CD14-positive monocyte (primary cell): ENCODE measurements around the gene RPS24. TPM values are rescaled to one million over a fixed set of nuclear protein-coding genes. Genes with fewer than 3 reads are reported as not detected.

Experiments
- DNase-seq, 3 donors: peaks; one replicate each; pipeline ENCODE4 v3.0.0-alpha.2; 2011 to 2022
- H2AFZ ChIP-seq: 2 replicates; pipeline ENCODE4 v1.6.0; 2012; ENCODE audit warnings: mild to moderate bottlenecking, low read depth, low read length, inconsistent platforms; ENCODE audit not compliant: insufficient read depth, poor library complexity, severe bottlenecking
- H3K27ac ChIP-seq, 2 donors: 1 replicate in 1 of 2; 2 replicates in 1 of 2; pipeline ENCODE4 v1.5.1; 2012 to 2013; ENCODE audit warnings: low read length in 2 of 2, control low read depth in 1 of 2, inconsistent platforms in 1 of 2, low read depth in 1 of 2, mild to moderate bottlenecking in 1 of 2
- H3K27me3 ChIP-seq, 2 donors: one replicate each; pipeline versions ENCODE4 v1.6.0 to v1.6.1; 2011 to 2013; ENCODE audit warnings: low read length in 2 of 2; ENCODE audit not compliant: control insufficient read depth in 2 of 2, insufficient read depth in 2 of 2
- H3K36me3 ChIP-seq, 2 donors: replicated peaks in 1 of 2; 1 replicate in 1 of 2; 2 replicates in 1 of 2; pipeline versions ENCODE4 v1.5.1 to v1.6.1; 2012 to 2013; ENCODE audit warnings: low read length in 2 of 2, control low read depth in 1 of 2, inconsistent platforms in 1 of 2, mild to moderate bottlenecking in 1 of 2; ENCODE audit not compliant: insufficient read depth in 2 of 2, control insufficient read depth in 1 of 2
- H3K4me1 ChIP-seq, 2 donors: 1 replicate in 1 of 2; 2 replicates in 1 of 2; pipeline versions ENCODE4 v1.5.1 to v1.6.1; 2012 to 2013; ENCODE audit warnings: low read length in 2 of 2, control low read depth in 1 of 2, inconsistent platforms in 1 of 2, mild to moderate bottlenecking in 1 of 2, moderate library complexity in 1 of 2; ENCODE audit not compliant: insufficient read depth in 2 of 2, control insufficient read depth in 1 of 2
- H3K4me2 ChIP-seq: replicated peaks from 2 replicates; pipeline ENCODE3; 2012; ENCODE audit warnings: low read length, moderate library complexity, mild to moderate bottlenecking; ENCODE audit not compliant: poor library complexity, severe bottlenecking; ENCODE audit errors: extremely low read depth
- H3K4me3 ChIP-seq, 3 experiments: fragments of 200-600 bp in 1 of 3; sonication (generic) in 1 of 3; replicated peaks in 1 of 3; 1 replicate in 2 of 3; 2 replicates in 1 of 3; pipeline ENCODE4 v1.5.1; 2011 to 2013; ENCODE audit warnings: low read length in 3 of 3, mild to moderate bottlenecking in 3 of 3, control low read depth in 2 of 3, low read depth in 2 of 3, inconsistent platforms in 1 of 3, moderate library complexity in 1 of 3
- H3K79me2 ChIP-seq: 2 replicates; pipeline ENCODE4 v1.6.0; 2012; ENCODE audit warnings: mild to moderate bottlenecking, control low read depth, inconsistent platforms, low read length, moderate library complexity; ENCODE audit not compliant: insufficient read depth
- H3K9ac ChIP-seq: 2 replicates; pipeline ENCODE4 v1.6.0; 2017; ENCODE audit warnings: low read length, mild to moderate bottlenecking; ENCODE audit not compliant: insufficient read depth, poor library complexity, severe bottlenecking
- H3K9me3 ChIP-seq, 2 donors: replicated peaks in 1 of 2; 1 replicate in 1 of 2; 2 replicates in 1 of 2; pipeline versions ENCODE4 v1.5.1 to v1.6.1; 2012 to 2013; ENCODE audit warnings: low read length in 2 of 2, control low read depth in 1 of 2; ENCODE audit not compliant: control insufficient read depth in 1 of 2, insufficient read depth in 1 of 2
- H4K20me1 ChIP-seq: 2 replicates; pipeline ENCODE4 v1.6.0; 2012; ENCODE audit warnings: mild to moderate bottlenecking, low read length, control low read depth, moderate library complexity; ENCODE audit not compliant: insufficient read depth
- H3K27ac Mint-ChIP-seq, 7 donors: one replicate each; pipeline ENCODE4 v1.8.0; 2020; ENCODE audit warnings: mild to moderate bottlenecking in 7 of 7, mixed read lengths in 7 of 7, moderate library complexity in 6 of 7, inconsistent platforms in 2 of 7
- H3K27me3 Mint-ChIP-seq, 3 donors: one replicate each; pipeline ENCODE4 v1.8.0; 2021 to 2022; ENCODE audit warnings: low read depth in 3 of 3, mild to moderate bottlenecking in 3 of 3, mixed read lengths in 3 of 3, moderate library complexity in 3 of 3, inconsistent platforms in 1 of 3
- H3K36me3 Mint-ChIP-seq, 2 donors: one replicate each; pipeline ENCODE4 v1.8.0; 2020; ENCODE audit warnings: mixed read lengths in 2 of 2, inconsistent platforms in 1 of 2, mild to moderate bottlenecking in 1 of 2
- H3K4me1 Mint-ChIP-seq: one replicate; pipeline ENCODE4 v1.8.0; 2020; ENCODE audit warnings: mild to moderate bottlenecking, mixed read lengths
- H3K4me3 Mint-ChIP-seq, 2 donors: one replicate each; pipeline ENCODE4 v1.8.0; 2020; ENCODE audit warnings: mild to moderate bottlenecking in 2 of 2, mixed read lengths in 2 of 2, moderate library complexity in 1 of 2
- H3K9me3 Mint-ChIP-seq, 7 donors: one replicate each; pipeline ENCODE4 v1.8.0; 2020 to 2022; ENCODE audit warnings: mixed read lengths in 7 of 7, mild to moderate bottlenecking in 6 of 7, moderate library complexity in 6 of 7, inconsistent platforms in 2 of 7
- WGBS: methylation state at CpG from one replicate; pipeline ENCODE4 v1.1.5; 2013; ENCODE audit warnings: missing lambda C conversion rate; ENCODE audit not compliant: insufficient coverage; 5-methylcytosine and 5-hydroxymethylcytosine counted together
- intact Hi-C, 2 donors: fragments of 100-400 bp; cut with micrococcal nuclease; formaldehyde crosslinking; loops; one replicate each; pipeline versions ENCODE4 v1.15.0 to v1.15.1; 2023
- polyA plus RNA-seq, 3 donors: library from polyadenylated mRNA; depleted of rRNA in 1 of 3; unstranded in 2 of 3; stranded (reverse) in 1 of 3; fragments of 300-500 nt in 2 of 3; fragments of >200 nt in 1 of 3; fragmentation: Illumina TruSeq in 2 of 3; gene quantifications; 1 replicate in 2 of 3; 2 replicates in 1 of 3; pipeline ENCODE4 v1.2.3, GENCODE V29; 2012 to 2021
- TF ChIP-seq, protein P1 (sequence below): fragments of 200-600 bp; IDR thresholded peaks from one replicate; pipeline ENCODE4 v1.8.0; 2022; ENCODE audit warnings: antibody characterized with exemption, mild to moderate bottlenecking

The RPS24 gene
- polyA plus RNA-seq, 3 donors: 801 to 2,073 (median 840) TPM

DNA sequence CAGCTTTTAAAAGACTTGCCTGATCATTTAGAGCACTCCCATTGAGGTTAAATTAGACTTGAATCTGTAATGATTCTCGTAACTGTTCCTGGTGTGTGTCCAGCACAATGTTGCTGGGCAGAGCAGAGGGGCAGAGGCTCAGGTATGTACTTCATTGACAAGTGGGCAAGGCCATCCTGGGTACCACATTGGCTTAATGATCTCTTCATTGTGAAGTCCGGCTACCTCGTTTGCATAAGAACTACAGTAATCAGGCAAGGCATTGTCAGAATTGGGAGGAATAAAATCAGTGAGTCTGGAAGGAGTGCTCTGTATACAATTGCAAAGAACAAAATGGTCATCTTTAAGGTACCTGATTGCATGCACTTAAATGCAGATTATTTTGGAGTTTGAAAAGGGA is 6.1 kb downstream of the RPS24 start:
- Mint-ChIP-seq H3K9me3 (no peaks in the 10 kb centered on the region), H3K36me3 (peaks cover 77 to 79% of the 10 kb centered on the region in 2 donors), H3K27ac (peak overlapping the region in 1 of 7 donors; percentile 16), H3K27me3 (no peaks in the 10 kb centered on the region), H3K4me3 (no peak overlapping the region), H3K4me1 (peaks cover 22% of the 10 kb centered on the region)
- no peaks in the 10 kb centered on the region for H3K27me3 ChIP-seq
- 93% methylated on average over 2 of the region's 3 CpGs for WGBS
- no peak overlapping the region for H3K27ac ChIP-seq
- DNase-seq: no peak
- H3K36me3 ChIP-seq: peaks cover 77 to 86% of the 10 kb centered on the region in 2 donors
- no peak overlapping the region for H3K4me3 ChIP-seq
- no peak overlapping the region for H2AFZ ChIP-seq
- H3K9ac ChIP-seq: no peak overlapping the region
- TF ChIP-seq, protein P1, sequence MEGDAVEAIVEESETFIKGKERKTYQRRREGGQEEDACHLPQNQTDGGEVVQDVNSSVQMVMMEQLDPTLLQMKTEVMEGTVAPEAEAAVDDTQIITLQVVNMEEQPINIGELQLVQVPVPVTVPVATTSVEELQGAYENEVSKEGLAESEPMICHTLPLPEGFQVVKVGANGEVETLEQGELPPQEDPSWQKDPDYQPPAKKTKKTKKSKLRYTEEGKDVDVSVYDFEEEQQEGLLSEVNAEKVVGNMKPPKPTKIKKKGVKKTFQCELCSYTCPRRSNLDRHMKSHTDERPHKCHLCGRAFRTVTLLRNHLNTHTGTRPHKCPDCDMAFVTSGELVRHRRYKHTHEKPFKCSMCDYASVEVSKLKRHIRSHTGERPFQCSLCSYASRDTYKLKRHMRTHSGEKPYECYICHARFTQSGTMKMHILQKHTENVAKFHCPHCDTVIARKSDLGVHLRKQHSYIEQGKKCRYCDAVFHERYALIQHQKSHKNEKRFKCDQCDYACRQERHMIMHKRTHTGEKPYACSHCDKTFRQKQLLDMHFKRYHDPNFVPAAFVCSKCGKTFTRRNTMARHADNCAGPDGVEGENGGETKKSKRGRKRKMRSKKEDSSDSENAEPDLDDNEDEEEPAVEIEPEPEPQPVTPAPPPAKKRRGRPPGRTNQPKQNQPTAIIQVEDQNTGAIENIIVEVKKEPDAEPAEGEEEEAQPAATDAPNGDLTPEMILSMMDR: no peak
- intact Hi-C loops: loop anchor here in 1 of 2 donors (10.0 kb wide), 1 partner anchor 705 kb away; no protein-coding TSS in a partner anchor
- peaks cover 90% of the 10 kb centered on the region for H4K20me1 ChIP-seq
- H3K79me2 ChIP-seq: peaks cover 61% of the 10 kb centered on the region
- H3K4me2 ChIP-seq: no peak overlapping the region
- H3K9me3 ChIP-seq: no peaks in the 10 kb centered on the region
- H3K4me1 ChIP-seq: peaks cover 2 to 5% of the 10 kb centered on the region in 2 donors

DNA sequence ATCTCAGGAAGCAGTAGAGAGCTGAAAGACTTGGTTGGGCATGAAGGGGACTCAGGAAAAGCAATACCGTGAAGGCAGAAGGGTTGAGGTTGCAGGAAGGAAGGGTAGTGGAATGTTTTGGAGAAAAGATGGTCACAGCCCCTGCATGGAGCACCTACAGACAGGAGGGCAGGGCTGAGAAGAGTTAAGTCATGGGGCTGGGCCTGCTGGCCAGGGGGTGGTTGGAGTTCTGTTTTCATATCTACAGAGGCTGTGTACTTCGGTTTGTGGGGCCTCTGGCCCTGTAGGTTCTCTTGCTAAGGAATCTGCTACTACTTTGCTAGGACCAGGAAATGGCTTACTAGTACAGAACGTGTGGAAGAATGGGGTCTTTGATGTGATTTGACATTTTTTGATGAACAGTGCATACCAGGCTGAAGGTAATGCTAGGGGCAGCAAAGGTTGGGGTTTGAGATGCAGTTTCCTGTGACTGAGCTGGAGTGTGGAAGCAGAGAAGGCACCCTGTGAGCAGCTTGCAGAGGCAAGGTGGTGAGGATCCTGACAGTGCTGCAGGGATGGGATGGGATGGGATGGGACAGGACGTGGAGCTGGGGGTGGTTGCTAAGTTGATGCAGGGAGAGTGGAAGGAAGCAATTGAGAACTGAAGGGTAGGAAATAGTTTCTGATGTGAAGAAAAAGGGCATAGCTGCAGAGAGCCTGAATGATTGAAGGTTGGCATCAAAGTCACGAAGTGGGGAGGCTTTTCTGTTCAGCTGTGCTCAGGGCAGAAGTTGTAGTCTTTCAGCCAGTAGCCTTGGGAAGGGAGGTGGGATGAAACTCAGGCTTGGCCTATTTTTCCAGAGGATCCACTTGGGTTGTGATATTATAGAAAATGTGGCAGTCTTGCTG is 7.8 kb downstream of the RPS24 start:
- Histone ChIP-seq H2AFZ (no peak overlapping the region), H3K4me2 (no peak overlapping the region), H3K27me3 (no peaks in the 10 kb centered on the region), H3K9ac (no peak overlapping the region), H3K4me3 (no peak overlapping the region), H3K36me3 (peaks cover 64 to 71% of the 10 kb centered on the region in 2 donors), H3K27ac (peak overlapping the region in 1 of 2 donors; percentile 4), H3K4me1 (peaks cover 0 to 4% of the 10 kb centered on the region in 2 donors), H3K9me3 (no peaks in the 10 kb centered on the region), H4K20me1 (peaks cover 73% of the 10 kb centered on the region), H3K79me2 (peaks cover 44% of the 10 kb centered on the region)
- H3K36me3 Mint-ChIP-seq: peaks cover 63 to 64% of the 10 kb centered on the region in 2 donors
- no peaks in the 10 kb centered on the region for H3K9me3 Mint-ChIP-seq
- intact Hi-C loops: loop anchor here in 1 of 2 donors (10.0 kb wide), 1 partner anchor 703 kb away; no protein-coding TSS in a partner anchor
- TF ChIP-seq, protein P1: no peak
- H3K27me3 Mint-ChIP-seq: peaks cover 0 to 2% (median 1%) of the 10 kb centered on the region in 3 donors
- WGBS: 82% methylated on average over 5 of the region's 5 CpGs
- H3K4me3 Mint-ChIP-seq: no peak overlapping the region
- H3K4me1 Mint-ChIP-seq: peaks cover 16% of the 10 kb centered on the region
- H3K27ac Mint-ChIP-seq: peak overlapping the region in 2 of 7 donors; percentile 36 to 54
- no peak for DNase-seq
